ENCODE measurements around the gene CNN3. TPM values are rescaled to one million over a fixed set of nuclear protein-coding genes. Genes with fewer than 3 reads are reported as not detected.

CNN3 gene
- polyA plus RNA-seq, 1 donor = 348 TPM

GRCh38 chr1:94922761-94923331 is 4.1 kb downstream of the CNN3 start:
- no peak for DNase-seq (ENCODE audit: low read depth)

GRCh38 chr1:94921977-94922376 is 4.9 kb downstream of the CNN3 start:
- DNase-seq (ENCODE audit: low read depth) = no peak

- DNase-seq (ENCODE audit: low read depth) = no peak
These were observed 6.8 kb downstream of the CNN3 start for GRCh38 chr1:94920061-94920460.

- DNase-seq (ENCODE audit: low read depth) = no peak
These were observed 7.5 kb downstream of the CNN3 start for GRCh38 chr1:94919241-94920030.

- no peak for DNase-seq (ENCODE audit: low read depth)
These were observed 9.7 kb downstream of the CNN3 start for GRCh38 chr1:94917251-94917650.

GRCh38 chr1:94912263-94913184 is 14.4 kb downstream of the CNN3 start:
- no peak for DNase-seq (ENCODE audit: low read depth)

- DNase-seq (ENCODE audit: low read depth) = no peak
These were observed 17.4 kb downstream of the CNN3 start for GRCh38 chr1:94909486-94909885.

GRCh38 chr1:94908965-94909364 is 17.9 kb downstream of the CNN3 start:
- no peak for DNase-seq (ENCODE audit: low read depth)

- no peak for DNase-seq (ENCODE audit: low read depth)
These were observed 18.7 kb downstream of the CNN3 start for GRCh38 chr1:94908190-94908589.

- no peak for DNase-seq (ENCODE audit: low read depth)
These were observed 19.8 kb downstream of the CNN3 start for GRCh38 chr1:94907136-94907535.

- no peak for DNase-seq (ENCODE audit: low read depth)
These were observed 20.5 kb downstream of the CNN3 start for GRCh38 chr1:94906382-94906781.

GRCh38 chr1:94905207-94905606 is 21.7 kb downstream of the CNN3 start:
- DNase-seq (ENCODE audit: low read depth) = no peak

- no peak for DNase-seq (ENCODE audit: low read depth)
These were observed 23.5 kb downstream of the CNN3 start for GRCh38 chr1:94903280-94904009.

GRCh38 chr1:94901841-94902240 is 25.1 kb downstream of the CNN3 start:
- DNase-seq (ENCODE audit: low read depth) = no peak

GRCh38 chr1:94899756-94900155 is 27.2 kb downstream of the CNN3 start:
- DNase-seq (ENCODE audit: low read depth) = no peak

- no peak for DNase-seq (ENCODE audit: low read depth)
These were observed 28.2 kb downstream of the CNN3 start for GRCh38 chr1:94898491-94899385.

- no peak for DNase-seq (ENCODE audit: low read depth)
These were observed 31.4 kb downstream of the CNN3 start for GRCh38 chr1:94895518-94895917.

- no peak for DNase-seq (ENCODE audit: low read depth)
These were observed 32.3 kb downstream of the CNN3 start for GRCh38 chr1:94894630-94895029.

- DNase-seq (ENCODE audit: low read depth) = no peak
These were observed 34.2 kb downstream of the CNN3 start for GRCh38 chr1:94892604-94893254.

GRCh38 chr1:94888201-94888600 is 38.7 kb downstream of the CNN3 start:
- no peak for DNase-seq (ENCODE audit: low read depth)

Measured in forelimb muscle (tissue), 1 donor.